ENCODE measurements around the gene CARD14.

Gene CARD14

DNA sequence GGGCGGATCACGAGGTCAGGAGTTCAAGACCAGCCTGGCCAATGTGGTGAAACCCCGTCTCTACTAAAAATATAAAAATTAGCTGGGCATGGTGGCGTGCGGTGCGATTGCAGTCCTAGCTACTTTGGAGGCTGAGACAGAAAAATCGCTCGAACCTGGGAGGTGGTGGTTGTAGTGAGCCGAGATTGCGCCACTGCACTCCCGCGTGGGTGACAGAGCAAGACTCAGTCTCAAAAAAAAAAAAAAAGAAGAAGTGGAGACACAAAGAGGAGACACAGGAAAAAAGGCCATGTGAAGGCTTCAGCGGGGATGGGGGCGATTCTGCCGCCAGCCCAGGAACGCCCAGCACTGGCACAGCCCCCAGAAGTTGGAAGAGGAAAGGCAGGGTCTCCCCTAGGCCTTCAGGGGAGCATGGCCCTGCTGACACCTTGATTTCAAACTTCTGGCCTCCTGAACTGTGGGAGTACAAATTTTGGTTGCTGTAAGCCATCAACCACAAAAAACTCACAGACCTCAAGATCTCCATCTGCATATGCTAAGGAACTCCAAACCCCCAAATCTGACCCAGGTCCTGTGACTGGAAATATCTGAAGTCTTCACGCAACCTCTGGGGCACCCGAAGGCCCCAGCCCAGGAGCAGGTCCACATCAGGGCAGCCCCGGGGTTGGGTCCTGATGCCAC lies 43.3 kb downstream of the CARD14 start:
- FAIRE-seq = no peak

DNA sequence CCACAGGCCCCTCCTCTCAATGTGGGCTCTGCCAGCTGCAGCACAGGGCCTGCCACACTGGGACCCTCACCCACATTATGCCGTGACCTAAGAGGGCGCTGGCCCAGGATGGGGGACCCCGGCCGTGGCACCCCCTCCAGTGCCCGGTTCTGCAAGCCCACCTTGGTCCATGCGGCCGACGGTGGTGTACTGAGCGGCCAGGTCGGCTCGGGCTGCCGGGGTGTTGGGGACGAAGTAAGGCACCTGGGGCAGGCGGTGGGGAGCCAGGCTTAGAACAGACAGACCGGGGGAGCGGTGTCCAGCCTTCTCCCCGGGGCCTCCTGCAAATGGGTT lies 43.8 kb downstream of the CARD14 start:
- FAIRE-seq = no peak

DNA sequence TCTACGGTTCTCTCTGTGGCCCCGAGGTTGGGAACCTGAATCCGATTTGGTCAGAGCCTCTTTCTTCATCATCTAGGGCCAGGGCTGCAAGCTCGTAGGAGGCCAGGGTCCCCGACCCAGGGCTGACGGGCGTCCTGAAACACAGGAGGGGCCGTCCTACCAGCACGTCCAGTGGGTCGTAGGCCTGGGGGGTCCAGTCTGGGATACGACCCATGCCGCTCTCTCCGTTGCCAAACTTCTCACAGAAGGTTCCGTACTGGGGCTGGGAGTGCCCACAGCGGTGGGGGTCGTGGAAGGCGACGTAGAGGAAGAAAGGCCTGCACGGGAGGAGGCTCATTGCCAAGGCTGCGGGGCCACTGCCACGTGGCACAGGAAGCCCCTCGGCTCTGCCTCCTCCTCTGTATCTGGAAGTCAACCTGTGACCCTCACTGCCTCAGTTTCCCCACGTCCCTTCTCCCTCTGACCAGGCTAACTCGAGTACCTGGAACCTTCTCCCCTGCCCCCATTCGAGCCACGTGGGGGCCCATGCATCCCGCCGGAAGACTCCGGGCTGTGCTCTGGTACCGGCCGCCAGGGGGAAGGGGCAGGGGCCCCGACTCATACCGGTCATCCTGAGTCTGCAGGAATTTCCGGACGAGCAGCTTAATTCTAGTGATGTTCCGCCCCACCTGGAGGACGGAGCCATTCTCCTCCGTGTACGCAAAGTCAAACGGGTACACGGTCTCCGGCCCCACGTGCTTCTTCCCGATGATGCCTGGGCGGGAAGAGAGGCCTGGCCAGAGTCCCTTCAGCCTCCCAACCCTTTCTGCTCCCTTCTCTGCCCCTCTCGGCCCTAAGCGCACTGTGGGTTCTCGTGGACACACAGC lies 44.4 kb downstream of the CARD14 start:
- no peak for FAIRE-seq

DNA sequence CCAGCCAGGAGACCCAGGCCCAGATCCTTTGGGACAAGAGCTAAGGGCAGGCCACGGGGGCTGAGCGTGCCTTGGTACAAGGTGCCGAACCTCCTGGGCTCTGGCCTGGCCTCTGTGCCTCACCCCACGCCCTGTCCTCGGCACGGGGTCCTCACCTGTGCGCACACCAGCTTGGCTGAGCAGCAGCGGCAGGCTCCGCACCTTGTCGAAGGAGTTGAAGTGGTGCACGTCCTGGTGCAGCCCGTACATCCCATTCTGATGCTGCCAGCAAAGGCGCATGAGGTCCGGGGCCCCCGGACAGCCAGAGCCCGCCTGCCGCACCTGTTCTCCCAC lies 45.0 kb downstream of the CARD14 start:
- no peak for FAIRE-seq

DNA sequence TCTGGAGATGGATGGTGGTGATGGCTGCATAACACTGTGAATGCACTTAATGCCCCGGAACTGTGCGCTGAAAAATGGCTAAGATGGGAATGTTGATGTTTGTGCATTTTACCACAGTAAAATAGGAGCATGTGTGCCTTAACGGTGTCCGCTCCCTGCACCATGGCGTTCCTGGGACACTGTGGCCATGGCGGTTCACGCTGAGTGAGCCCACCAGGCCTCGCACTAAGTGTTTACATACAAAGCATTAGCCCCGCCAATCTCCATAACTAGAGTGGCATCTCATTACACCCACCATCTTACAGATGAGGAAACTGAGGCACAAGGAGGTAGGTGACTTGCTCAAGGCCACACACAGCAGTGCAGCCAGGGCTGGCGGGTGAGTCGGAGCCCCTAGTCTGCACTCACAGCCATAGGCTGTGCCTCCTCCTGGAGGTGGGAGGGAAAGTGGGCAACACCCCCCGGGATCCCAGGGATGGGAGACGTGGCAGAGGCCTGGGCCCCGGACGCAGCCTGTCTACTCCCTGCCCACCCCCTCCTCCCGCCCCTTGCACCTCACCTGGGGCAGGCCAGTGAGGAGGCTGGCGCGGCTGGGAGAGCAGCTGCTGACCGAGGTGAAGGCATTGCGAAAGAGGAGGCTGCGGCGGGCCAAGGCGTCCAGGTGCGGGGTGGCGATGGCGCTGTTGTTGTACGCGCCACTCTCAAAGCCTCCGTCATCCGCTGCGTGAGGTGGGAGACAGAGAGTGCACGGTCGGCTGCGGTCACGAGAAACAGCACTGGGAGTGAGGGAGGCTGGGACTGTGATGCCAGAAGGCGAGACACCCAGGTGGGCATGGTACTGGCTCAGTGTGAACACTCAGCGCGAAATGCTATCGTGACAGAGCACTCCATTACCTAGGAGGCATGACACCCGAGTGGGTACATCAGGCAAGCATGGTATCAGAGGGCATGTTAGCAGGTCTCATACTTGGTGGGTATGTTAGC lies 46.9 kb downstream of the CARD14 start:
- FAIRE-seq = no peak

DNA sequence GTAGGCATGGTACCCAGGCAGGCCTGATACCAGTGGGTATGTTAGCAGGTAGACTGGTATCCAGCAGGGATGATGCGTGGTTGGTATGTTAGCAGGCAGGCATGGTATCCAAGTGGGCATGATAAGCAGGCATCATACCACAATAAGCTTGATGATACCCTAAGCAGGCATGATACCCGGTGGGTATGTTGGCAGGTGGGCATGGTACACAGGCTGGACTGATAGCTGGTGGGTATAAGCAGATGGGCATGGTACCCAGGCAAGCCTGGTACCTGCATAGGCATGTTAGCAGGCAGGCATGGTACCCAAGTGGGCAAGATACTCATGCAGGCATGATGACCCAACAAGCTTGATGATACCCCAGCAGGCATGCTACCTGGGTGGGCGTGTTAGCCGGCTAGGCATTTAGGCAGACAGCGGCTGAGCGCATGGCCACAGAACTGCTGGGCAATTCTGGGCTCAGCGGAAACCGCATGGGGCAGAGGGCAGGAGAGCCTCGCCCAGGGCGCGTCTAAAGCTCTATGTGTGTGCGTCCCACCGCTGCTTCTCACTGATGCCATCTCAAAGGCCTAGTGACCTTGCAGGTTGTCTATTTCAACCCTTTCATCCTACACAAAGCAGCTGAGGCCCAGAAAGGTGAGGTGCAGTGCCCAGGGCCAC lies 48.0 kb downstream of the CARD14 start:
- no peak for FAIRE-seq

DNA sequence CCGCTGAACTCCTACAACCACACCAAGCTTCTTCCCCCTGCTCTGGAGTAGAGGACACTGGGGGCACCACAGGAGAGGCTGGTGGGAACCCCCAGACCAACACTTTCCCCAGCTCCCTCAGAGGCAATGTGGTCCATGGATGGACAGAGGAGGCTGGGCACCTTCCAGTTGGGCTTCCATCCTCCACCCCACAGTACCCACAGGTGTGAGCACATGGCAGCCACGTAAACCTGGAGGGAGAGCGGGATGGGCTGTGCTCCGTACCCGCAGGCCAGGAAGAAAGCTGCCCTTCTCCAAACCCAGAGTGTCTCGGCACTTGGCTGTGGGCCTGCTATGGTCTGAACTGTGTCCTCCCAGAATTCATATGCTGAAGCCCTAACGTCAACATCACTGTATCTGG lies 48.6 kb downstream of the CARD14 start:
- no peak for FAIRE-seq

DNA sequence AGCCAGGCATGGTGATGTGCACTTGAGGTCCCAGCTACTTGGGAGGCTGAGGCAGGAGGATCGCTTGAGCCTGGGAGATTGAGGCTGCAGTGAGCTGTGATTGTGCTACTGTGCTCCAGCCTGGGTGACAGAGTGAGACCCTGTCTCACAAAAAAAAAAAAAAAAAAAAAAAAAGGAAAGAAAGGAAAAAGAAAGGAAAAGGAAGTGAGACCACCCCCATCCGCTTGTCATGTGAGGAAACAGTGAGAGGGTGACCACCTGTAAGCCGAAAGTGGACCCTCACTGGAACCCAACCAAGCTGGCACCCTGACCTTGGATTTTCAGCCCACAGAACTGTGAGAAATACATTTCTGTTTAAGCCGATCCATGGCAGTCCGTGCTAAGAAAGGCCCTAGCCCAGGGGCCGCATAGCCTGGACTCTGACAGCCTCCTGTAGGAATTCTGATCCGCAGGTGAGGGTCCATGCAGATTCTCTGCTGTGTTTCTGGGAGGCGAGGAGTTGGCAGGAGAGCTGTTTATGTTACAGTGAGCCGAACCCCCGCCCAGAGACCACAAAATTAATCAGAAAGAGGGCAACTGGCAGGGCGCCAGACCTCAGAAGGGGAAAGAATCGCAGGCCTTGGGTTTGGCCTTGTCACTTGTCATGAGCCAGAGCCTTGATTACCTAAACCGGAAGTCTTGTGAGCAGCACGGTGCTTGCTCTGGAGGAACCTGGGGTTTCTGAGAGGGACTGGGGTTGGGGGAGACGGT lies 49.4 kb downstream of the CARD14 start:
- FAIRE-seq = no peak

DNA sequence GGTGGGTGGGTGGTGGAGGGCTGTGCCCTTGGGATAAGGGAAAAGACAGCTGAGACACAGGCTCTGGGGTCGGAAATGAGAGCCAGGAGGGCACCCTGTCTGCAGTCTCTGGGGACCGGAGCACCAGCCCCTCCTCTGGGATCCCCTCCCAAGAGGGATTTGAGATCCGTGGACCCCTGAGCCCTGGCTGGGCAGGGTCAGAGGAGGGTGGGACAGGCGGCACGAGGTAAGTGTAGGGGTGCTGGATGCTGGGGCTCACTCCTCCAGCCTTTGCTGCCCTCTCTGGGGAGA lies 49.9 kb downstream of the CARD14 start:
- no peak for FAIRE-seq

DNA sequence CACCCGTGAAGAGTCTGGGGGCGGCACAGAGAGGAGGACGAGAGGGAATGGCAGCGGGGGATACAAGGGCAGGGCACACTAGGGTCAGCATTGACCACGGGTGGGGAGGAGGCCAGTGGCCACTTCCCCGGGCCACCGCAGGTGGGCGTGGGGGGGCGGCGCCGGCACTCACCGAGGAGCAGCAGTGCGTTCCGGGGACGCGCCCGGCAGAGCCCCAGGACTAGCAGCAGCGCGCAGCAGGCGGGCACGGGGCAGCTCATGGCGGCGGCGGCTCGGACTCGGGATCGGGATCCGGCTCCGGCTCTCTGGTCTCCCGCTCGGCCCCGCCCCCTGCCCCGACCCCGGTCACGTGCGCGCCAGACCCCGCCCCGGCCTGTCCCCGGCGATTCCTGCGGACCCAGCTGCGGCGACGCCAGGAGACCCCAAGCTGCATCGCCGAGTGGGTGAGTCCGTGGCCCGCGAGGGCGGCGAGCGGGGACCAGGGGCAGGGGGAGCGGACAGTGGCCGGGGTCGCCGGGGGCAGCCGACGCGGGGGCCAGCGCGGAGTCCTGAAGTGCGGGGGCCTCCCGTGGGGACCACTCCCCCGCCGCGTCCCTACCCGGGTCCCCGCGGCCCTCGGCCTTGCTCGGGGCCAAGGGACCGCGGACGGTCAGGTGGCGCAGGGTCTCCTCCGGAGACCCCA lies 50.4 kb downstream of the CARD14 start, which contains the start of the genes SGSH and SLC26A11:
SGSH (minus strand) TSS at position 280 of the 682 bp plus-strand sequence; CDS start at position 260, 20 bp downstream.
SLC26A11 (plus strand) TSS at position 374 of the 682 bp plus-strand sequence. CDS start 1,134 bp downstream, outside the sequence.
- FAIRE-seq = no peak

DNA sequence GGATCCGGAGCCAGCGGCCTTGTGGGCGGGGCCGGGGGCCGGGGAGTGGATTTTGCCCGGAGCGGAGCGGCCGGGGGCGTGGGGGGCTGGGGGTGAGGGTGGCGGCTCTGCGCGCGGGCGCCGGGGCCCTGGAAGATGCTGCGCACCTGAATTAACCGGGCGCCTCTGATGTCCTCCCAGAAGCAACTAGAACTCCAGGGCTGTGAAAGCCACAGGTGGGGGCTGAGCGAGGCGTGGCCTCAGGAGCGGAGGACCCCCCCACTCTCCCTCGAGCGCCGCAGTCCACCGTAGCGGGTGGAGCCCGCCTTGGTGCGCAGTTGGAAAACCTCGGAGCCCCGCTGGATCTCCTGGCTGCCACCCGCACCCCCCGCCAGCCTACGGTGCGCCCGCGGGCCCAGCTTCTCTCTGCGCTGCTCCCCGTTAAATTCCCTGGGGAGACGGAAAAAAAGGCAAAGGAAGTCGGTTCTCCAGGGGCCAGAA lies 50.9 kb downstream of the CARD14 start:
- no peak for FAIRE-seq

DNA sequence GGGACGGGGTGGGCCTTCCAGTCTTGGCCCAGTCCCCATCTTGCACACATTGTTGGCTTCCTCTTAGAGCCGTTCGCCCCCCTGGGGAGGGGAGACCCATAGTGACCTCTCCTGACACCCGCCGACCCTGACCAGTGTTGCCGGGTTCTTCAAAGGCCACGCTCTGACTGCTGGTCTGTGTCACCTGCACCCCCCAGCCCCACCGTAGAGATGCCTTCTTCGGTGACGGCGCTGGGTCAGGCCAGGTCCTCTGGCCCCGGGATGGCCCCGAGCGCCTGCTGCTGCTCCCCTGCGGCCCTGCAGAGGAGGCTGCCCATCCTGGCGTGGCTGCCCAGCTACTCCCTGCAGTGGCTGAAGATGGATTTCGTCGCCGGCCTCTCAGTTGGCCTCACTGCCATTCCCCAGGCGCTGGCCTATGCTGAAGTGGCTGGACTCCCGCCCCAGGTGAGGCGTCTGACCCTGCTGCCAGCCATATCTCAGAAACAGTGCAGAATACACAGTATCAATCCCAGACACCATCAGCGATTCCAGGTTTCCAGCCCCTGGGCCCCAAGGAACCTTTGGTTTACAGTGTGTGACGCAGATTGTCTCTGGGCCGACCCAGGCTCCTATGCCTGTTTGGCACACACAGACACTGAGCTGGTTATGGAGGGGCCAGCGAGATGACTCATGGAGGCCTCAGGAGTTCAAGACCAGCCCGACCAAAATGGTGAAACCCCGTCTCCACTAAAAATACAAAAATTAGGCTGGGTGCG lies 51.7 kb downstream of the CARD14 start:
- FAIRE-seq = no peak

DNA sequence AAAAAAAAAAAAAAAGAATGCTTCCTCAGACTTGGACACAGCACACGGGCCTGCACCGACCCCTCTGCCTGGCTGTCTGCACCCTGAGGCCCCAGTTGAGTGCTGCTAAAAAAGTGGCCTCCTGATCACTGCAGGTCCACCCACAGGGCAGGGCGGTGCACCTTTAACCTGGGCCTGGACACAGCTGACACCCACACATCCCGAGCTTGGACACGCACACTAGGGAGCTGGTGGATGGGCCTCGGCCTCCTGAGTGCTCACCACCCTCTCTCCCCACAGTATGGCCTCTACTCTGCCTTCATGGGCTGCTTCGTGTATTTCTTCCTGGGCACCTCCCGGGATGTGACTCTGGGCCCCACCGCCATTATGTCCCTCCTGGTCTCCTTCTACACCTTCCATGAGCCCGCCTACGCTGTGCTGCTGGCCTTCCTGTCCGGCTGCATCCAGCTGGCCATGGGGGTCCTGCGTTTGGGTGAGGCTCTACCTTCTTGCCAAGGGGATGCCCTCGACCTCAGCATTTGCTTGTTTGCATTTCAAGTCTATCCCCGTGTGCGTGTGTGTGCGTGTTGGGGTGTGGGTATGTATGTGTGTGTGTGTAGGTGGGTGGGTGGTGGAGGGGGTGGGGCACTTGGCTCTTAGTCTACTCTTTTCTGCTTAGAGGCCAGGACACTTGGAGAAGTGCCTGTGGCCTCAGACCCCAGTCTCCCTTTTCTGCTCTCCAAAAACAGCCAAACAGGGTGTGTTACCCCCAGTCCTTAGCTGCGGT lies 52.7 kb downstream of the CARD14 start:
- FAIRE-seq = no peak

DNA sequence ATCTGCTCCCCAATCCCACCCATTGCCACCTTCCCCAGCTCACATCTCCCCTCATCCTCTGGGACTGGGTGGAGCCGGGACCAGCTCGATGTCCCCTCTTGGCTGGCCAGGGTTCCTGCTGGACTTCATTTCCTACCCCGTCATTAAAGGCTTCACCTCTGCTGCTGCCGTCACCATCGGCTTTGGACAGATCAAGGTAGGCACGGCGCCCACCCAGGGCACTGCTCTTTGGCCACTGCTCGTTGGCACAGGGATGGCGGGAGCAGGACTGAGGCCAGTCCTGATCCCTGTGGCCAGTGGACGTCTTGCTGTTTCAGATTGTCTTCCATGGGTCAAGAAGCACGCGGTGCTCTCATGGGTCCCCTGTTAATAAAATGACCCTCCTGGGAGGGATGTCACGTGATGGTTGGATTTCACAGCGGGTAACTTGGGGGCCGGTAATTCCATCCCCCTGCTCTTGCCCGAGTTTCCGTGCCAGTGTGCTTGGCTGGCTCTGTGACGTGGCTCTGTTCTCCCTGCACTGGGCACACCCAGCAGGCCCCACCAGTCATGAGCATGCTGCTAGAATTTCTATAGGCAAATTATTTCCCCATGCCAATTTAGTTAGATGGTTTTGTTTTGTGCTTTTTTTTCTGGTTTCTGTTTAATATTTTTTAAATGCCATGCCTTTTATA lies 53.4 kb downstream of the CARD14 start:
- FAIRE-seq = no peak

DNA sequence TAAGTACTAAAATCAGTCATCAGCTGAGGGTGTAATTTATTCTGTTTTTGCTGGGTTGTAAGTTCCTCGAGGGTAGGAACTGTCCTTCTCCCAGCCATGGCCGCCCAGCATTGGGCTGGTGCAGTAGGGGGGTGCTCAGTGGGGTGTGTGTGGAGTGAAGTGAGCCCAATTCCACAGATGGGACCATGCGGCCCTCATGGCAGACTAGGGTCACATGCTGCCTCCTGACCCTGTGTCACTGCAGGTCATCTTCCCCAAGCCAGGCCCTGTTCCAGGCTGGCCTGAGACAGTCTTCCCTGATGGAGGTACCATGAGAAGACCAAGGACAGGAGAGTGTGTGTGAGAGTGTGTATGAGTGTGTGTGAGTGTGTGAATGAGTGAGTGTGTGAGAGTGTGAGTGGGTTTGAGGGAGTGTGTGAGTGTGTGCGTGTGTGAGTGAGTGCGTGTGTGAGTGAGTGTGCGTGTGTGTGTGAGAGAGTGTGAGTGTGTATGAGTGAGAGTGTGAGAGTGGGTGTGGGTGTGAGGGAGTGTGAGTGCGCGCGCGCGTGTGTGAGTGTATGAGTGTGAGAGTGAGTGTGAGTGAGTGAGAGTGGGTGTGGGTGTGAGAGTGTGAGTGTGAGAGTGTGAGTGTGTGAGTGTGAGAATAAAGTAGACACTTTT lies 54.1 kb downstream of the CARD14 start:
- no peak for FAIRE-seq

DNA sequence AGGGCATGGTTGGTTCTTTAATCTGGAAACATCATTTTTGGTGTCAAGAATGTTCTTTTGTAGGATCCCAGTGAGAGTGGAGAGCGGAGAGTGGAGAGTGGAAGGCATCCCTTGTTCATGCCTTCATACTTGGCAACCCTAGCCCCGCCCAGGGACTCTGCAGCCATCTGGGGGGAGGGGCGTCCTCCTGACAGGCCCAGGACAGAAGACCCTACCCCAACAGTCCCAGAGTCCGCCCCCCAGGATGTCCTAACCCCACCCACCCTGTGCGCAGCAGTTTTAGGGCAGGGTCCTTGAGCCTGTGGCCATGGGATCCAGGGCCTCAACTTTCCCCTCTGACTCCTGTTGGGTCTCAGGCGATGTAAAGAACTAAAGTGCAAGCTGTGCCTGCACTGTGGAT lies 54.9 kb downstream of the CARD14 start:
- FAIRE-seq = no peak

DNA sequence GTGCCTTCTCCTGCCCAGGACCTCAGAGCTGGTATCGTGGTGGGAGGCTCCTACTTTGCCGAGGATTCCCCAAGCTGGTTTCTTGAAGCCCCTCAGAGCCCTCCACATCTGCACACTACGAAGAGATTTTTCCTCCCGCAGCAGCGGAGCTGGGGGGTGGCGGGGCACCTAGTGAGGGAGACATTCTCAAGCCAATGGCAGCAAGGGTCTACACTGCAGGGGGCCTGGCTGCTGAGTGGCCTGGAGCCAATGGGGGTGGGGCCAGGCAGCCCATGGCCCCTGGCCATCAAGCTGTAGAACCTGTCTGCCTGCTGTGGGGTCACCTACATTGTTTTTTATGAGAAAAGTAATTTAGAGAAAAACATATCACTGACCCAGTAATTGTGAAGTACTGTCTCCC lies 55.4 kb downstream of the CARD14 start:
- no peak for FAIRE-seq

DNA sequence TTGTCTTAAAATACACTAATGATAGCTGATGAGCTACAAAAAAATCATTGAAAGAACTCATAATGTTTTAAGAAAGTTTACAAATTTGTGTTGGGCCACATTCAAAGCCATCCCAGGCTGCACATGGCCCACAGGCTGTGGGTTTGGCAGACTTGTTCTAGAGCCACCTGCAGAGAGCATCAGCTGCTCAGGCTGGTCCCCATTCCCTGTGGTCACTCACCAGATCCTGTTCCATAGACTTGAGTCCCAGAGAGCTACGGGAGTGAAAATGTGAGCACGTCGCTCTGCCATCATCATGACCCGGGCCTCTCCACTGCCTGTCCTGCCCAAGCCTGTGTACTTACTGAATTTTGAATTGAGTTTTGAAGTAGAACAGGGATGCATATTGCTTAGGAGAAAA lies 57.3 kb downstream of the CARD14 start:
- FAIRE-seq = no peak

DNA sequence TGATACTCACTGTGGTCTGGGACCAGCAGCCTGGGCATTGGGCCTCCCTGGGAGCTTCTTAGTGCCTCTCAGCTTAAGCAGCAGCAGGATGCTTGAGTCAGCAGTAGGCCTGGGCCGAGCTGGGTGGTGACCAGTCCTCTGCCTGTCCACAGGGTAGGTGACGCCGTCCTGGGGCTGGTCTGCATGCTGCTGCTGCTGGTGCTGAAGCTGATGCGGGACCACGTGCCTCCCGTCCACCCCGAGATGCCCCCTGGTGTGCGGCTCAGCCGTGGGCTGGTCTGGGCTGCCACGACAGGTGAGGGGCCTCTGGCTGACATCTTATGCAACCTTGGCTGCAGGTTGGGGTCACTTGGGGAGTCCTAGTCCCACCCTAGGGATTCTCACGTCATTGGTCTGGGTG lies 57.8 kb downstream of the CARD14 start:
- no peak for FAIRE-seq
